ENCODE data around the gene NRXN3.
"Not testable (repeated sequence)": the region's sequence is repeated elsewhere in the genome, so short reads cannot be mapped to it uniquely, and the experiment has no call there.

NRXN3 gene

GRCh38 chr14:78417532-78417931, 247.4 kb downstream of the NRXN3 start:
- no peak for DNase-seq

GRCh38 chr14:78424311-78424710, 254.1 kb downstream of the NRXN3 start:
- no peak for DNase-seq

GRCh38 chr14:78425330-78425729, 255.2 kb downstream of the NRXN3 start:
- no peak for DNase-seq

- DNase-seq = no peak
These were observed 255.6 kb downstream of the NRXN3 start for GRCh38 chr14:78425782-78426181.

- no peak for DNase-seq
These were observed 261.9 kb downstream of the NRXN3 start for GRCh38 chr14:78432046-78432445.

- not testable (repeated sequence) for DNase-seq
These were observed 267.3 kb downstream of the NRXN3 start for GRCh38 chr14:78437448-78437847.

GRCh38 chr14:78440356-78440894, 270.3 kb downstream of the NRXN3 start:
- DNase-seq = no peak

- DNase-seq = no peak
These were observed 273.7 kb downstream of the NRXN3 start for GRCh38 chr14:78443834-78444233.

- no peak for DNase-seq
These were observed 275.1 kb downstream of the NRXN3 start for GRCh38 chr14:78445275-78445674.

- DNase-seq = no peak
These were observed 276.6 kb downstream of the NRXN3 start for GRCh38 chr14:78446807-78447206.

- DNase-seq = peak in 1 of 2 donors; percentile 3
These were observed 278.3 kb downstream of the NRXN3 start for GRCh38 chr14:78448164-78449094.

GRCh38 chr14:78450669-78451318, 280.6 kb downstream of the NRXN3 start:
- no peak for DNase-seq

GRCh38 chr14:78451319-78451695, 281.1 kb downstream of the NRXN3 start:
- no peak for DNase-seq

- DNase-seq = no peak
These were observed 285.8 kb downstream of the NRXN3 start for GRCh38 chr14:78455896-78456435.

- no peak for DNase-seq
These were observed 299.8 kb downstream of the NRXN3 start for GRCh38 chr14:78469947-78470346.

GRCh38 chr14:78479127-78479780, 309.1 kb downstream of the NRXN3 start:
- DNase-seq = no peak

GRCh38 chr14:78484028-78484427, 313.9 kb downstream of the NRXN3 start:
- DNase-seq = no peak

GRCh38 chr14:78486081-78486480, 315.9 kb downstream of the NRXN3 start:
- DNase-seq = no peak

- no peak for DNase-seq
These were observed 316.4 kb downstream of the NRXN3 start for GRCh38 chr14:78486621-78487020.

- DNase-seq = not testable (repeated sequence)
These were observed 317.4 kb downstream of the NRXN3 start for GRCh38 chr14:78487573-78487972.

GRCh38 chr14:78488938-78489337, 318.8 kb downstream of the NRXN3 start:
- no peak for DNase-seq

GRCh38 chr14:78491048-78491447, 320.9 kb downstream of the NRXN3 start:
- DNase-seq = no peak

- DNase-seq = no peak
These were observed 328.0 kb downstream of the NRXN3 start for GRCh38 chr14:78498062-78498595.
